Thoracic aorta (tissue), 2 donors: Measurements from ENCODE around the gene RGS19. TPM values are rescaled to one million over a fixed set of nuclear protein-coding genes. Genes with fewer than 3 reads are reported as not detected.

Experiments used
- ATAC-seq: fragments of 150-250 bp; one replicate; pipeline ENCODE4 v1.8.0; 2017; ENCODE audit warnings: low read depth; ENCODE audit not compliant: insufficient number of reproducible peaks, low FRiP score
- DNase-seq: peaks from one replicate; pipeline ENCODE4 v3.0.0-alpha.2; 2020; ENCODE audit warnings: low spot score
- H3K27ac ChIP-seq, 2 donors: fragments of 200-600 bp; sonication (generic); 1 replicate in 1 of 2; 2 replicates in 1 of 2; pipeline ENCODE4 v1.5.1; 2016; ENCODE audit warnings: mild to moderate bottlenecking in 2 of 2, moderate library complexity in 2 of 2
- H3K27me3 ChIP-seq: fragments of 200-600 bp; sonication (generic); replicated peaks from 2 replicates; pipeline ENCODE4 v1.6.0; 2016; ENCODE audit warnings: mild to moderate bottlenecking; ENCODE audit not compliant: insufficient read depth
- H3K36me3 ChIP-seq: fragments of 200-600 bp; sonication (generic); one replicate; pipeline ENCODE4 v1.5.1; 2016
- H3K4me1 ChIP-seq, 2 donors: fragments of 200-600 bp; sonication (generic); 1 replicate in 1 of 2; 2 replicates in 1 of 2; pipeline versions ENCODE4 v1.5.1 to v1.6.0; 2016; ENCODE audit warnings: low read depth in 2 of 2, mild to moderate bottlenecking in 1 of 2; ENCODE audit not compliant: control insufficient read depth in 1 of 2
- H3K4me3 ChIP-seq: fragments of 200-600 bp; sonication (generic); 2 replicates; pipeline ENCODE4 v1.5.1; 2016; ENCODE audit warnings: mild to moderate bottlenecking
- H3K9me3 ChIP-seq: fragments of 200-600 bp; sonication (generic); 2 replicates; pipeline ENCODE4 v1.5.1; 2016
- CTCF ChIP-seq: fragments of 200-600 bp; sonication (generic); IDR thresholded peaks from one replicate; pipeline ENCODE4 v1.5.1; 2019; ENCODE audit warnings: antibody characterized with exemption
- total RNA-seq, 2 donors: library from RNA; depleted of rRNA; stranded (reverse); fragments of >200 nt; gene quantifications; one replicate each; pipeline versions ENCODE4 v1.1.0 to v1.2.3, GENCODE V29; 2016

Gene RGS19
- total RNA-seq, 2 donors from 2014 or later = 20.6 to 41.2 TPM

GRCh38 chr20:64025101-64025825 is 54.1 kb downstream of the RGS19 start:
- Histone ChIP-seq H3K27ac (no peak overlapping the region), H3K4me1 (no peaks in the 10 kb centered on the region), H3K4me3 (no peak overlapping the region), H3K36me3 (peaks cover 81% of the 10 kb centered on the region), H3K9me3 (no peaks in the 10 kb centered on the region), H3K27me3 (no peaks in the 10 kb centered on the region)
- ATAC-seq (no peak), DNase-seq (no peak)
- TF ChIP-seq CTCF = no peak

GRCh38 chr20:64024141-64024990 is 55.0 kb downstream of the RGS19 start:
- Histone ChIP-seq H3K27me3 (no peaks in the 10 kb centered on the region), H3K4me3 (no peak overlapping the region), H3K27ac (no peak overlapping the region), H3K4me1 (no peaks in the 10 kb centered on the region), H3K36me3 (peaks cover 76% of the 10 kb centered on the region), H3K9me3 (no peaks in the 10 kb centered on the region)
- TF ChIP-seq CTCF = no peak
- no peak for DNase-seq
- no peak for ATAC-seq

- H3K4me3 ChIP-seq = no peak overlapping the region
- H3K27me3 ChIP-seq = no peaks in the 10 kb centered on the region
- H3K27ac ChIP-seq = no peak overlapping the region
- no peaks in the 10 kb centered on the region for H3K9me3 ChIP-seq
- no peak for ATAC-seq
- H3K4me1 ChIP-seq = no peaks in the 10 kb centered on the region
- DNase-seq = no peak
- TF ChIP-seq CTCF = no peak
- peaks cover 73% of the 10 kb centered on the region for H3K36me3 ChIP-seq
Observed at GRCh38 chr20:64023361-64024140, 55.8 kb downstream of the RGS19 start.

Other genes starting within 250 kb of the RGS19 start
- 1 to 10 TPM; 9.3 to 9.9 TPM for gene ZBTB46, start 248.3 kb downstream of the RGS19 start, total RNA-seq
- gene ABHD16B, start 218.0 kb downstream of the RGS19 start, total RNA-seq = not detected
- 100 to 1,000 TPM; 106 to 159 TPM for gene TPD52L2, start 214.2 kb downstream of the RGS19 start, total RNA-seq
- gene DNAJC5, start 184.4 kb downstream of the RGS19 start, total RNA-seq = 10 to 100 TPM; 48.5 to 61.2 TPM
- gene UCKL1, start 123.1 kb downstream of the RGS19 start, total RNA-seq = 10 to 100 TPM; 27.3 to 40.5 TPM
- 10 to 100 TPM; 10.2 to 13.8 TPM for gene ZNF512B, start 109.6 kb downstream of the RGS19 start, total RNA-seq
- 1 to 10 TPM in 1 of 2 donors, under 1 TPM in 1; 0.78 to 3.0 TPM for gene SAMD10, start 99.9 kb downstream of the RGS19 start, total RNA-seq
- gene PRPF6, start 98.4 kb downstream of the RGS19 start, total RNA-seq = 10 to 100 TPM; 51.9 to 52.9 TPM
- 1 to 10 TPM in 1 of 2 donors, under 1 TPM in 1; 0.81 to 3.2 TPM for gene C20orf204, start 43.3 kb downstream of the RGS19 start, total RNA-seq
- gene SOX18, start 29.9 kb downstream of the RGS19 start, total RNA-seq = 10 to 100 TPM in 1 of 2 donors, 1 to 10 TPM in 1; 4.2 to 15.3 TPM
- gene TCEA2, start 16.3 kb downstream of the RGS19 start, total RNA-seq = 10 to 100 TPM; 30.1 to 48.6 TPM
- 1 to 10 TPM; 1.1 to 3.2 TPM for gene OPRL1, start 564 bp upstream of the RGS19 start, total RNA-seq
- not detected for gene LKAAEAR1, start 4.9 kb upstream of the RGS19 start, total RNA-seq
- gene NPBWR2, start 28.0 kb upstream of the RGS19 start, total RNA-seq = not detected
- not detected for gene MYT1, start 84.9 kb upstream of the RGS19 start, total RNA-seq
- 100 to 1,000 TPM in 1 of 2 donors, 10 to 100 TPM in 1; 55.9 to 113 TPM for gene PCMTD2, start 176.2 kb upstream of the RGS19 start, total RNA-seq